HG03108 (cell line): ENCODE data around the gene RFX3.
"Not testable (repeated sequence)": the region's sequence is repeated elsewhere in the genome, so short reads cannot be mapped to it uniquely, and the experiment has no call there.

Experiments
- ATAC-seq: cut with Tn5 transposase; IDR thresholded peaks from one replicate; pipeline ENCODE4 v1.9.1; 2021; ENCODE audit warnings: moderate library complexity; ENCODE audit not compliant: unreplicated experiment

The RFX3 gene

DNA sequence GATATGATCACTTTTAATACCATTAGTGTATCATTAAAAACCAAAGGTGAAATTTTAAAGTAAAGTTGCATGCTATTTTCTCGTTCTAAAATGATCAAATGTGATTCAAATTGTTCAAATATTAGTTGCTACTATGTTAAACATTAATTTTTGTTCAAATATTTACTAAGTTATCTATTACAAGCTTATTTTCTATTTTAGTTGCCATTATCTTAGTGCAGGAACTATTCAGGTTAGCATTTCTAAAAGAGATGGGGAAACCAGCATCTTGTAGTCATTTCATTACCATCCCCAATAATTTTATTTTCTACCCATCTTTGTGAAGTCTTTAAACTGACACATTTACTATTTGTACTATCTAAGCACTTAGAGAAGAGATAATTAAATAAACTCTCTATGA lies 166.0 kb downstream of the RFX3 start:
- ATAC-seq: no peak

DNA sequence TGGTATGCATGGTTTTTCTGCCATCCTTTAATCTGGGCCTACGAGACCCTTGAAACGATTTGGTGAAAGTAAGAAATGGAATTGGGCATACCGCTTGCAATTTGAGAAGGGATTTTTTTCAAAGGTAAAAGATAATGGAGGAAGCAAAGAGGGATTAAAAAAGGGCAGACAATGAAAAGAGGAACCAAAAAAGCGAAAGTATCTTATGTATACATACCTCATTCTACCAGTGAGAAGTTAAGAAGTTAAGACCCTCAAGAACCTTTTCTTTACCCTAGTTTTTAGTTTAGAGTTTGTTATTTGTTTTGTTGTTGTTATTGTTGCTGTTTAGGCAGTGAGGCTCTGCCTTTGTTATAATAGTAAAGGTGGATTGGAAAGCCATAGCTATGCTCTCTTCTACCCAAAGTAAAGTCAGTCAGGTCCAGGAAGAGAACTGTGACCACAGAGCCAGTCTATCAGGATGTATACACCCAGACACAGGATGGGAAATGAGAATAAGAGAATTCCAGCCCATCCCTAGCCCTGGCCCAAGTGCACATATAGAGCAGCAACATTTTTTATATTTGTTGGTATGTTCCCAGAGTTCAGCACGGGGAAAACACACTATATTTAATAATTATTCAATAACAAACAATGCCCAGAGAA lies 166.6 kb downstream of the RFX3 start:
- ATAC-seq: no peak

DNA sequence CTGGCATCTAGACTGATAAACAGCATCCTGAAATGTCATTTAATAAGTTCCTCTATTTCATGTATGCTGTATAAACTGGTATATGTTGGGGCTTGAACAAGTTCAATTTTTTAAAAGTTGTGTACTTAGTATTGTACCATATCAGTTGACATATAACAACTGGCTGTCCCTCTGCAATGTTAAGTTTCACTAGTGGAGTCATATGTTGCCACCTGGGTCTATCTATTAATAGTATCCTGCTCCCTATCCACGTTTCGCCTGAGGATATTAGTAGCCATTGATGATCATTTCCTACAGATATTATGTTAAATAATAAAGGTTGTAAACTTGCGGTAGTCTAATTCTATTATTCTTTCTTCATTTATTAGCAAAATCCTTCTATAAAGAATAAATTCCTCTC lies 177.6 kb downstream of the RFX3 start:
- no peak for ATAC-seq

DNA sequence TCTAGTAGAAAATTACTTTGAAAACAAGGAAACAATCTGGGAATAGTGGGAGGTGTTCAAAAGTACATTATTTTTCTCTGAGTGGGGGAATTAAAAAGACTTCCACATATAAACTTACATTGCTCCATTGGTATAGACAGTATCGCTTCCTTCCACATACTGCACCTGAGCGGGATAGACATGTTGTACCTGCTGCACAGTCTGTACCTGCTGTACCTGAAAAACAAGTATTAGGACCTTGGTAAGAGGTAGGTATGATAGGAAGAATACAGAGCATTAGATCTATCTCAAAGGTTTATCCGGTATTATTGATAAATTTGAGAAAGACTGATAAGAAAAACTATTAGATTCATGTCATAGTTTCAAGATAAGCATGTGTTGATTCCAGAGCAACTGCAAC lies 179.3 kb downstream of the RFX3 start:
- ATAC-seq: no peak

DNA sequence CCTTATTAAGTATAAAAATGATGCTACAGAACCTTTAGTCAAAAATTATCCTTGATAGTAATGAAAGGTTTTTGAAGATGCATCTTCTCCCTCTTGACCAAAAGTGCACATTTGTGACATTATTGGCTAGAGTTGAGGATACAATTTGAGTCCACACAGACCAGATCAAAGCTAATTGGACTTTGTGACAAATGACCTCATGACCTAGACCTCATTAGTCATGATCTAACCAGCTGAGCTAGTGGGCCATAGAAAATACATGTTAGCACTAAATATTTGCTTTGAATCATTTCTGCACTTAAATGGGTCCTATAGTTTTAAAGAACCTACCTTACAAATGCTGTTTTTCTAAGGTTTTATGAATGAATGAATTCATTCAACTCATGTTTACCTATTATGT lies 182.1 kb downstream of the RFX3 start:
- no peak for ATAC-seq

DNA sequence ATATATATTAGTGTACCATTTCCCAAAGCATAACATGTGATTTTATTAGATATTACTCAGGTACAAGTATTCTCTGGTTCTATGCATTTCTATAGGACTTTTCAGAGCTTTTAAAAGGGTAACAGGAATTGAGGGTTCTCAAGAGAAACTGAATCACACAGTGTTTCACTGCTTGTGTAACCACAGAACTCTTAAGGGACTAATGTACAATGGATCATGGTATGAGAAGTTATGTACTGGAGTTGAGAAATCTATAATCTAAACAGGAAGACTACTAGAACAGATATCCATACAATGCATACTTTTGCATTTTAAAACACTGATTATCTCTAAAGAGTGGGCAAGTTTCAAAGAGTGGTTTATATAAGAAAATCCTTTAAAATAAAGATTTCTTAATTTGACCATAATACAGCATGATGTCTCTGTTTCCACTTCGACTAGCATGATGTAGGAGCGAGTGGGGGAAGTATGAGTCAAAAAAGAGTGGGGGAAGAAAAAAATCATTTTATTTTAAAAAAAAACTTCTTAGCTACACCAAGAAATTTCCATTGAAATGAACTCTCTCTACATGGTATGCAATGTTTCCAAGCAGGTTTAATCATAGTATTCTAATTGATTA lies 183.5 kb downstream of the RFX3 start:
- ATAC-seq: no peak

DNA sequence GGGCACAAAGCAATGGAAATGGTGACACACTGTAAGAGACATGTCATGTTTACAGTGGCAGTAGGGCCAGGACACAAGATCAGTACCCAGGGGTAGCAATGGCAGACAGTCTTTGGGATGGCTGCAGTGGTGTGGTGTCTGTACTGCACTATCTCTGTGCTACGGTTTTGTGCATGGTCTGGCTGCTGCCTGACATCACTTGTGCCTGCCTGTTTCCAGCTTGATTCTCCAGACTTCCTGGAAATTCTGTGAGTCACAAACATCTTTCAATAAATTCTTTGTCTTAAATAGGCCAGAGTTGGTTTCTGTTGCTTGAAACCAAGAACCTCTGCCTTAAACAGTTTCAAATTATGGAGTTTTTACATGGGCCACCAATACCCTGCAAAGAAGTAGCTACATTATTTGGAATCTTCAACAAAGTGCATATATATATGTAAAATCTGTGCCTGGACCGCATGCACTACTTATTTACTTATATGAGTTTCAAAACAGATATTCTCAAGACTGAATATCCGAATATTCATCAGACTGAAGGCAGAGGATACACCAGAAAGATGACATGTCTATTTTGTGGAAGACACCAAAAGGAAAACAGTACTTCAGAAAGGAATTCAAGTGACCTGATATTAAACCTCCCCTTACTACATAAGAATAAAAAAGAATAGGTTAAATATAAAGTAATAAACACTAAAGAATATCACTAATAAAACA lies 188.1 kb downstream of the RFX3 start:
- ATAC-seq: no peak

DNA sequence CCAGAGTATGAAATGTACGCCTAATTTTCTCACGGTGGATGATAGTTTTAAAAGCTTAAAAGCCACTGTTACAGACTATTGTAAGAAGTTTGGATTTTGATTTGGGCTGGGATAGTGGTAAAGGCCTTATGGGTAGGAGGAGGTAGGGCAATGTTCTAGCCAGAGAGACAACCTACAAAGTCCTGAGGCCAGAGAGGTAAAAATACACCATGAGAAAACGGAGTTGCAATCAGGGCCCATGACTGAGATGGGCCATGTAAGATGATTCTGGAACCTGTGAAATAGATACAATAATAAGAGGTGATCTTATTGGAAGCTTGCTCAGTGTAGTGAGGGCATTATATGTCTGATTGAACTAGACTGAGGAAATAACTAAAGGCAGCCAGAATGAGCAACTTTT lies 188.8 kb downstream of the RFX3 start:
- no peak for ATAC-seq

DNA sequence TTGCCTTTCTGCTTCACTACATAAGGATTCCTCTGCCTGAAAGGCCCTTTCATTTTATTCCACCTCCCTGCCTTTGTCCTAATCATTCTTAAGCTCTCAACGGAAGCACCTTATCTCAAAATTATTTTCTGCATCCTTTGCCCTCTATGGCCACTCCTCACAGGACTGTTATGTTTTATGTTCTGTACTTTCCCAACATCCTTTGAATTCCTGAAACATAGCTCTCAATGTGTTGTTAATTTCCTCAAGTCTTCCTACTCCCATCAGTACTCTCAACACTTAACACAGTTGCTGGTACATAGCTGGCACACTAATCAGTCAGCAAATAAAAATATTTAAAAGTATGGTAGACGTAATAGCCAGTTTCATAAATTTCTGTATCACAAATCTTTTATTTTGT lies 193.0 kb downstream of the RFX3 start:
- no peak for ATAC-seq

DNA sequence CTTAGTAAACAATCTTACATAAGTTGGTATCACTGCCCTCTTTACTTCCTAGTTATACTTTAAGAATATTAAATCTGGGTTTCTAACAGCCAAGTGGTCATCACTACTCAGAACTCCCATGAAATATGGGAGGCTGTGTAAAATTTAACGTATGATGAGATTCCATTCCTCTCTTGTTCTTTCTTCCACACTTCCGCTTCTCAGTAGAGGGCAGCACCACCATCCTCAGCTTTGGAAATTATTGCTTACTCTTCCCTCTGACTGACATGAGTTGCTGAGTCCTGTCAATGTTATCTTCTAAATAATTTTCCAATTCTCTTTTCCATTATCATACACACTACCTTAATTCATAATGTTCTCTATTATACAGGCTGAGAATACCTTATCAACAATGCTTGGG lies 194.0 kb downstream of the RFX3 start:
- ATAC-seq: no peak

DNA sequence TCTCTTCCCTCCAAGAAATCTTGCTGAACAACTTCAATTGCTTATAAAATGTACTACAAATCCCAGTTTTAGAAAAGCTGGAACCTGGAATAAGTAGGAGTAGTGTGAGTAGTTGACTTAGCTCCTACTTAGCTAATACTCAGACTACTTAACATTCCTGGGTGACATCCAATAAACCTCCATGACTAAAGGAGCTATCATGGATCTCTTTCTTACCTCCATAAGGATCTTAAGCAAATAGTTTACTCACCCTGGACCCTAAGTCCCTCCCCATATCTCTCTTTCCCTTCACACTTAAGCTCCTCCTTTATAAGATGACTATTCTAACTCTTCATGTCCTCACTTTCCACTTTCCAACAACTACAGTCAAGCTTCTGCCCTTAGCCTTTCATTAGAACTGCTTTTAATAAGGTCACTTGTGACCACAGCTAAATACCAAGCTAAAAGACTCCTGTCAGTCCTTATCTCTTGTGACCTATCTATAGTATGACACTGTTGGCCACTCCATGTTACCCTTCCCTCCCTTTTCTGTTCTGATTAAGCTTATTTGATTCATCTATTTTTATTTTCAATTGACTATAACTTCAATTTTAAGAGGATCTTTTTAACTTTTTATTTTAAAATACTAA lies 194.9 kb downstream of the RFX3 start:
- no peak for ATAC-seq

DNA sequence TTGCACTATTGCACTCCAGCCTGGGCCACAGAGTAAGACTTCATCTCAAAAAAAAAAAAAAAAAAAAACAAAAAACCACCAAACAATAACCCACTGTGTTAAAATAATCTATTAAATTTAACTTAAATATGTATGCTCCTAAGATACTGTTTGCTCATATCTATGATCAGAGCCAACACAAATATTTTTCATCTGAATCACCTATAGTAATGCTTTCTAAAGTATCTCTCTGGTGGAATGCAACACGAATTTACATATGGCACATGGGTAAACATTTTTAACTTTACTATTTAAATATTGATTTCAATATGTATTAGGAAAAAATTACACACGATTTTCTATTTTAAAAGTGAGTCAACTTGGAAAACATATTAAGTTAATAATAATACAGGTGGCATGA lies 196.4 kb downstream of the RFX3 start:
- no peak for ATAC-seq

DNA sequence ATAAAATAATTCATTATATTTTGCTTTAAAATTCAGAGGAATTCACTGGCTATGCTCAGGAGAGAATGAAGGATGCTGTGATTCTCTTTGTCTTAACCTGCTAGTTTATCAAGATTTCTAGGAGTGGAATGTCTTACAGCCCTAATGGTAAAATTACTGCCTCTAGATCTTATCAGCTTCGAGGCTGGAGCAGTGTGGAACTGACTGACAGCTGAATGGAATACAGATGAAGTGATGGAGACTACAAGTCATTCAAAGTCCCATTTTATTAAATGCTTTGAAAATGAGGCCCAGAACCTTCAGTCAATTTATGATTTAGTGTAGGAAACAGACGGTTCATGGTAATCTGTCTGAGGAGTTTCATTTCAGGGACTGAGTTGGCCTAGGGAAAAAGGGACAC lies 202.1 kb downstream of the RFX3 start:
- ATAC-seq: no peak

DNA sequence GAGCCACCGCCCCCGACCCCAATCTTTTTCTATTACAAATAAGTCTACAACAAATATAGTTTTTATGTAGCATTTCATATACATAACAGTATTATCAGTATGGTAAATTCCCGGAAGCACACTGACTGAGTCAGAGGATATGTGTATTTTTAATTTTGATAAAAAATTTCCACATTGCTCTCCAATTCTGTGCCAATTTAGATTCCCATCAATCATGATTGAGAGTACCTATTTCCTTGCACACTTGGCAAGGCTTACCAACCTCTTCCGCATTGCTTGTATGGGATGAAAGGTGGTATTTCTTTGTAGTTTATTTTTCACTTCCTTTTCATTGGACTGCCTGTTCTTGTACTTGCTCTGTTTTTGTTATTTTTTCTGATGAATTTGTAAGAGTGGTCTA lies 204.6 kb downstream of the RFX3 start:
- no peak for ATAC-seq

DNA sequence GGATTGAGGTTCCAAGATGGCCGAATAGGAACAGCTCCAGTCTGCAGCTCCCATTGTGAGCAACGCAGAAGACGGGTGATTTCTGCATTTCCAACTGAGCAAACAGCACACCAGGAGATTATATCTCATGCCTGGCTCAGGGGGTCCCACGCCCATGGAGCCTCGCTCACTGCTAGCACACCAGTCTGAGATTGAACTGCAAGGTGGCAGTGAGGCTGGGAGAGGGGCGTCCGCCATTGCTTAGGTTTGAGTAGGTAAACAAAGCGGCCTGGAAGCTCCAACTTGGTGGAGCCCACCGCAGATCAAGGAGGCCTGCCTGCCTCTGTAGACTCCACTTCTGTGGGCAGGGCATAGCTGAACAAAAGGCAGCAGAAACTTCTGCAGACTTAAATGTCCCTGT lies 213.2 kb downstream of the RFX3 start:
- not testable (repeated sequence) for ATAC-seq

DNA sequence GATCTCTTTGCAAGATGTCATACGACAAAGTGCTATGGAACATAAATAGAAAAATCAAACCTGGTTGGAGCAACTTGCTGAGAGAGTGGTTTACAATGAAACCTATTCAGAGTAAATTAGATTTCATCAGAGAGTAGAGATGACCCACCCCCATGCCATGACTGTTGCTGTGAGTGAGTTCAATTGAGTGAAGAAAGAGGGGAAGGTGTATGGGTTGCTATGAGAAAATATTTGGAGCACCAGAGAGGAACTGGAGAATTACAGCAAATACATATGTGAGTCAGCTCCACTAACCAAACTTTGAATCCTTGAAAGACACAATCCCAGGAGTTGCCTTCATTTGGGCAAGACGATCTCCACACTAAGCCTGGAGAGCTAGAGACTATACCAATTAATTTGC lies 217.2 kb downstream of the RFX3 start:
- ATAC-seq: no peak

DNA sequence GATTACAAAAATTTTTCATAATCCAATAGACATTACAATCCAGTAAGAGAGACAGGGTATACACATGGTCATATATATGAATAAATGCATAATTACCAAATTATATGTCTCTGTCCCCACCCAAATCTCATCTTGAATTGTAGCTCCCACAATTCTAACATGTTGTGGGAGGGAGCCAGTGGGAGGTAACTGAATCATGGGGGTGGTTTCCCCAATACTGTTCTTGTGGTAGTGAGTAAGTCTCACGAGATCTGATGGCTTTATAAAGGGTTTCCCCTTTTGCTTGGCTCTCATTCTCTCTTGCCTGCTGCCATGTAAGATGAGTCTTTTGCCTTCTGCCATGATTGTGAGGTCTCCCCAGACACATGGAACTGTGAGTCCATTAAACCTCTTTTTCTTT lies 221.4 kb downstream of the RFX3 start:
- ATAC-seq: not testable (repeated sequence)

DNA sequence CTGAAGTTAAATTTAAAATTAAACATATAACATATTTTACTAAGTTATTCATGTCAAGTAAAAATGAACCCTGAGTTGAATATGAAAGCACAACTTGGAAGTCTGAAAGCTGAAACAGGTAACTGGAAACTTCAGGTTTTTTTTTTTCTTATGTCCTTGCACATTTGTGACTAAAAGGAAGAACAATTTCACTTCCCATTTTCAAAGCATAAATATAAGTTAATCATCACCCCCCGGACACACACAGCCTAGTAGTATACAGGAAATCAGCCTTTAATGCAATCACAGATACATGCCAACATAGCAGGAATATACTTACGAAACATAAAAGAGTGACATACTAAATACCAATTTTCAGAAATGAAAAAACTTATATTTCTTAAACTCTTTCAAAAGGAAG lies 225.9 kb downstream of the RFX3 start:
- peak; percentile 99 for ATAC-seq

DNA sequence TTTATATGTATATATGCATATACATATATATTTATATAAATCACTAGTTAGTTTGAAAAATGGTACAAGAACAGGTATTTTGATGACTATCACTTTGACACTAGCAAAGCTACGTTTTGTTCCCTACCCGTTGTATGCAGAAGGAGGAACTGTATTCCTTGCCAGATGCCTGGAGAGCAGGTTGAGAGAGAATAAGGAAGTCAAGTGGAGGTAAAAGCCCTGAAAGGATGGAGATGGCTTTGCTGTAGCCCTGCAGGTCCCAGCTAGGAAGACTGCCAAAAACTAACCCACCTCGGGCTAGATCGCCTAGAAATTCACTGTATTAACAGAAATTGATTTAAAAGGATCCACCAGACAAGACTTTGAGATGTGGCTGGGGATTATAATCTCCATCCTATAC lies 229.3 kb downstream of the RFX3 start:
- no peak for ATAC-seq

DNA sequence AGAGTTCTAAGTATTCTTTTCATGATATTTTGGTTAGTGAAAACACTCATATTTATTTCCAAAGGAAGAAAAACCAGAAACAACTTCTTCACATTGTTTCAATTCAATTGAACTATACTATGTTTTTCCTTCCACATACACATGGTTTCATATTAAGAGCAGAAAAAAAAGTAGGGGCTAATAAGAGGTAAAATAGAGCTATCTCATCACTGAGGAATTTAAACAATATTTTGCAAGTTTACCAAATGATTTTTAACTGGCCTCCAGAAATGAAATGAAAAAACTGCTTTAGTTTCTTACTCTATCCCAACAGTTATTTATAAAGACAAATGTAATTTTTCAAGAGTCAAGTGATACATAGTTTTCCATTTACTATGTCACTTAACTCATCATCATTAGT lies 233.5 kb downstream of the RFX3 start:
- no peak for ATAC-seq

DNA sequence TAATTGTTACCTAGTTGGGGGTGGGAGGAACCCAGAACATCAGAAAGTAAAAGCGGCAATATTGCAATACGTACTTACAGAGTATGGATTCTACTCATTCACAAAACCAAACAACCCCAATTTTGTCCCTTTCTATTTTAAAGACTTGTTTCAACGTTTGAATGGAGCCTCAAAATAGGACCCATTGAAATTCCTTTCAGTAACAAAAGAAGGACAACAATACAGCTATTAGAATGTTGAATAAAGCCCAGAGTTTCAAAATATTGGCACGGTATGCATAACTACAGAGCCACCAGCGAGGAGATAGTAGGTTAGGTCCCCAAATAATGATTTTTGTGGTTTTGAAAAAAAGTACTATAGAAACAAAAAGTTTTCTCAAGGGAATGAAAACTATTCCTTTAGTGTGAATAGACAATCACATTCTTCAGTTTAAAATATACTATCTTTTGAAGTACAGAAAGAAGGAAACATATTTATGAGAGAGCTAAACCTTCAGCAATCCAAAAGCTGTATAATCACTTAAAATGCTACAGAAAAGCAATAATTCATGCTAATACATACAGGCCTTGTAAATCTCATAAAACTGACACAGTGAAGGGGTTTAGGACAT lies 235.5 kb downstream of the RFX3 start:
- no peak for ATAC-seq

DNA sequence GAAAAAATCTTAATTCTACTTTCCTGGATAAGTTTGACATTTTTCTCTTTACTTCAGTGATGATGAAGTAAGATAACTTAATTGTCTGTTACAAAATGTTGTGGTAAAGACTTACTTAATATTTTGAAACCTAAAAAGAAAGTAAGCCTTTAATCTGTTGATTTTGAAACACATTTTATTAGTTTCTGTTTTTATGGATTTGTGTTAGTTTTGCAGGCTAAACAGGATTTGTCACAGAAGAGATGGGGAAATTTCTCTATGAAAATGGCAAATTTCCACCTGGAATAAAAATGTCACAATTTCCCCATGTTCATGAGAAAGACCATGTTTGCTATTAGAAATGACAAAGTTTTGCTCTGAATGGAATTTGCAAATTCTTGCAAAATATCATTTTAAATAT lies 237.1 kb downstream of the RFX3 start:
- no peak for ATAC-seq
